Measurements from ENCODE around the gene KHDC1L.

GRCh38 chr6:73225396-73225795, at the start of gene KHDC1L:
- no peak for TF ChIP-seq POLR2A (IDR thresholded peaks at IDR 0.05; ENCODE audit: insufficient read depth in 1 of 2, low read depth in 2 of 2, low read length in 2 of 2)
- TF ChIP-seq ZNF740 (CRISPR knock-in tag; IDR thresholded peaks at IDR 0.05): no peak
- TF ChIP-seq ZNF670 (CRISPR knock-in tag; IDR thresholded peaks at IDR 0.05; ENCODE audit: borderline replicate concordance): no peak
- no peak for TF ChIP-seq ZSCAN29 (CRISPR knock-in tag; conservative IDR thresholded peaks at IDR 0.05)
- TF ChIP-seq MIXL1 (CRISPR knock-in tag; IDR thresholded peaks at IDR 0.05): no peak
- no peak for TF ChIP-seq CBFB (CRISPR knock-in tag; IDR thresholded peaks at IDR 0.05)
- no peak for TF ChIP-seq ZFP91 (CRISPR knock-in tag; IDR thresholded peaks at IDR 0.05; ENCODE audit: borderline replicate concordance)
- no peak for TF ChIP-seq PHF21A (CRISPR knock-in tag; IDR thresholded peaks at IDR 0.05)
- no peak for TF ChIP-seq ZFP82 (CRISPR knock-in tag; IDR thresholded peaks at IDR 0.05; ENCODE audit: borderline replicate concordance)
- TF ChIP-seq PREB (CRISPR knock-in tag; IDR thresholded peaks at IDR 0.05): no peak
- no peak for TF ChIP-seq SMARCC2 (IDR thresholded peaks at IDR 0.05)
- no peak for TF ChIP-seq ZNF253 (CRISPR knock-in tag; IDR thresholded peaks at IDR 0.05; ENCODE audit: borderline replicate concordance)
- TF ChIP-seq ZBTB33 (CRISPR knock-in tag; IDR thresholded peaks at IDR 0.05): no peak

Data from HepG2 (cell line).